Measurements from ENCODE around the gene EYA2. TPM values are rescaled to one million over a fixed set of nuclear protein-coding genes. Genes with fewer than 3 reads are reported as not detected.

The EYA2 gene
- total and polyA plus RNA-seq, 12 donors: 0.26 to 1.9 (median 0.70) TPM

DNA sequence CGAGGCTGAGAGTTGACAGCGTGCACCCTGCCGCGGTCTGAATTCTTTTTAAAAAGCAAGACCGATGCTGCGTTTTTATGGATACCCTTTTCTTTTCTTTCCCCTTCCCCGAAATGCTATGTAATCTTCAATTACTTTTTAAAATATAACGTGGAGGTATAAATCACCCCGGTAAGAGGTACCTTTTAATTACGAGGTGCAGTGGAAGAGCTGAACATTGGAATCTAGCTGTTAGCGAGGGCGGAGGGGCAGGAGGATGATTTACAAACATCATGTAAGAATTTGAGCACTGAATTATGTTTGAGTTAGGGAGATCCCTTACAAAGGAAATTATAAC lies 1.2 kb downstream of the EYA2 start:
- Histone ChIP-seq H3K4me1 (peaks cover 0 to 18% (median 4%) of the 10 kb centered on the region in 9 donors), H3K36me3 (no peaks in the 10 kb centered on the region), H3K9me3 (peaks cover 0 to 11% (median 2%) of the 10 kb centered on the region in 11 donors), H3K27me3 (peaks cover 0 to 78% (median 67%) of the 10 kb centered on the region in 7 donors), H3K27ac (no peak overlapping the region), H3K4me3 (peak overlapping the region in 9 of 10 donors; percentile 36 to 59 (median 51))
- intact Hi-C loops (cut with DNase I): no loop called here
- DNase-seq (no peak), ATAC-seq (no peak)
- 8 to 13% methylated on average over 12 of the region's 12 CpGs for WGBS, 2 donors
- no peak for TF ChIP-seq CTCF (IDR thresholded peaks at IDR 0.05)

DNA sequence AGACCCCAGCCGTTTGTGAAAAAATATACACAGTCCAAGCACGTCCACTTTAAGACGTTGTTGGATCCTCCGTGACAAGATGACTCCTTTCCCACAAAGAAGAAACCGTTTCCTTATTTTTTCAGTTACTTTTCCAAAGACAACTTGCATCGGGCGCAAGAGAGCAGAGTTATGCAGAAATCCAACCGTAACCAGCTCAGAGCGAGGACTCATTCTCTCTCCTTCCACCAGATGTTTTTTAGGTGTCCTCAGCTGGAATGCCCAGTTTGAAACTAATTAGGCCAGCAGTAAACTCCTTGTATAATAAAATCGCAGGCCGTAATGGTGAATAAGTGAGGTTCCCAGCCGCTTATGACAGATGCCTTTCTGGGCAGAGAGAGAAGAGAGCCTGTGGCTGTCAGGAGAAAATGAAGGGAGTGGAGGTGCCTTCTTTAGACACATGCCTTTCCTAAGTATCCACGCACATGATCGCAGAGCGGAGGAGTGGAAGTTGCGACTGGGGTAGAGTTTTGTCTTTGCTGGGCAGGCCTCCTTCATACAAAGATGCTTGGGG lies 2.8 kb downstream of the EYA2 start:
- intact Hi-C loops (cut with DNase I): no loop called here
- Histone ChIP-seq H3K27ac (no peak overlapping the region), H3K4me3 (no peak overlapping the region), H3K27me3 (peaks cover 0 to 92% (median 68%) of the 10 kb centered on the region in 7 donors), H3K36me3 (no peaks in the 10 kb centered on the region), H3K9me3 (no peaks in the 10 kb centered on the region), H3K4me1 (peaks cover 0 to 18% (median 4%) of the 10 kb centered on the region in 9 donors)
- WGBS, 2 donors: 83 to 87% methylated on average over 16 of the region's 16 CpGs
- DNase-seq: no peak
- no peak for ATAC-seq
- no peak for TF ChIP-seq CTCF (IDR thresholded peaks at IDR 0.05)

- intact Hi-C loops (cut with DNase I): no loop called here
- ATAC-seq: no peak
- Histone ChIP-seq H3K4me1 (peaks cover 0 to 18% (median 4%) of the 10 kb centered on the region in 9 donors), H3K27me3 (peaks cover 0 to 98% (median 59%) of the 10 kb centered on the region in 7 donors), H3K27ac (no peak overlapping the region), H3K36me3 (no peaks in the 10 kb centered on the region), H3K9me3 (no peaks in the 10 kb centered on the region), H3K4me3 (no peak overlapping the region)
- WGBS, 2 donors: 80 to 85% methylated on average over 7 of the region's 7 CpGs
- no peak for TF ChIP-seq CTCF (IDR thresholded peaks at IDR 0.05)
- no peak for DNase-seq
Measured at GRCh38 chr20:46898423-46898822, 3.8 kb downstream of the EYA2 start.

- peak in 5 of 8 donors; percentile 36 to 70 (median 55) for ATAC-seq
- TF ChIP-seq CTCF (IDR thresholded peaks at IDR 0.05): no peak
- Histone ChIP-seq H3K27ac (peak overlapping the region in 1 of 10 donors; percentile 74), H3K36me3 (no peaks in the 10 kb centered on the region), H3K27me3 (peaks cover 0 to 92% (median 47%) of the 10 kb centered on the region in 7 donors), H3K4me3 (peak overlapping the region in 2 of 10 donors; percentile 5 to 15), H3K9me3 (no peaks in the 10 kb centered on the region), H3K4me1 (peaks cover 0 to 18% (median 4%) of the 10 kb centered on the region in 9 donors)
- intact Hi-C loops (cut with DNase I): no loop called here
- WGBS, 2 donors: 25 to 36% methylated on average over 11 of the region's 11 CpGs
- DNase-seq: peak in 1 of 2 donors; percentile 33
Measured at GRCh38 chr20:46899621-46900020, 5.0 kb downstream of the EYA2 start.
